Measurements from ENCODE around the gene DRICH1.
A peak's percentile ranks its signal among the peaks of the same experiment; 100 is the strongest.
"Not testable (repeated sequence)": the region's sequence is repeated elsewhere in the genome, so short reads cannot be mapped to it uniquely, and the experiment has no call there.

Gene DRICH1, protein sequence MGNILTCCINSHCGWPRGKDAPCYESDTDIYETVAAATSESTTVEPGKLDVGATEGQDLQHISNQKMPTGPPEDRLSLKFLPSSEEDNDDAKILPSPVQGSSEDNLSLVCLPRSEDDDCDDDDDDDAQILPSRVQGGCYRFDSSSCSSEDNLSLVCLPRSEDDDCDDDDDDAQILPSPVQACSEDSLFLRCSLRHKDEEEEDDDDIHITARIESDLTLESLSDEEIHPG

DNA sequence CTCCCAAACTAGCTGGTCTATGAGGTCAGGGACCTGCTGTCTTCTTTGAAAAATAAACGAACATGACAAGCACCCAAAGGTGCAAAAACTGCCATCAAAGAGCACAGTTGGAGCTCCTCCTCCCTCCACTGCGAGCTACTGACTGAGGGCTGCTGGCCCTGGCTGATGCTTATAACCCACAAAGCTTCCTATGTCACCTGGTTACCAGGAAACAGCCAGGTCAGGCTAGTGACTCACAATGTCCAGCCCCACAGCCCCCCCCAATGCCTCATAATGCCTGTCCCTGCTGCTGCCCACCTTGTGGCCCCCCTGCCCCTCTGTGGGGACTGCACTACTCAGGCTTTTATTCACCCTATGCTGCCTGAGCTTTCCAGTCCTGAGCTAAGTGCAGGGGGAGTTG lies at the start of gene DRICH1:
TSS of gene DRICH1 (minus strand) at position 144 of the 400 bp plus-strand sequence. CDS start 298 bp downstream, outside the sequence.
- no peak for DNase-seq (ENCODE audit: low spot score)

GRCh38 chr22:23681026-23681809 lies 49.1 kb upstream of the DRICH1 start:
- DNase-seq (ENCODE audit: low spot score): no peak

- DNase-seq (ENCODE audit: low spot score): no peak
Measured at GRCh38 chr22:23678133-23678532, 46.0 kb upstream of the DRICH1 start.

GRCh38 chr22:23677701-23677995 lies 45.5 kb upstream of the DRICH1 start:
- no peak for DNase-seq (ENCODE audit: low spot score)

- DNase-seq (ENCODE audit: low spot score): not testable (repeated sequence)
Measured at GRCh38 chr22:23676841-23677700, 45.0 kb upstream of the DRICH1 start.

- DNase-seq (ENCODE audit: low spot score): peak; percentile 89
Measured at GRCh38 chr22:23675502-23676415, 43.6 kb upstream of the DRICH1 start.

GRCh38 chr22:23674886-23675501 lies 42.9 kb upstream of the DRICH1 start:
- DNase-seq (ENCODE audit: low spot score): peak; percentile 21

DNA sequence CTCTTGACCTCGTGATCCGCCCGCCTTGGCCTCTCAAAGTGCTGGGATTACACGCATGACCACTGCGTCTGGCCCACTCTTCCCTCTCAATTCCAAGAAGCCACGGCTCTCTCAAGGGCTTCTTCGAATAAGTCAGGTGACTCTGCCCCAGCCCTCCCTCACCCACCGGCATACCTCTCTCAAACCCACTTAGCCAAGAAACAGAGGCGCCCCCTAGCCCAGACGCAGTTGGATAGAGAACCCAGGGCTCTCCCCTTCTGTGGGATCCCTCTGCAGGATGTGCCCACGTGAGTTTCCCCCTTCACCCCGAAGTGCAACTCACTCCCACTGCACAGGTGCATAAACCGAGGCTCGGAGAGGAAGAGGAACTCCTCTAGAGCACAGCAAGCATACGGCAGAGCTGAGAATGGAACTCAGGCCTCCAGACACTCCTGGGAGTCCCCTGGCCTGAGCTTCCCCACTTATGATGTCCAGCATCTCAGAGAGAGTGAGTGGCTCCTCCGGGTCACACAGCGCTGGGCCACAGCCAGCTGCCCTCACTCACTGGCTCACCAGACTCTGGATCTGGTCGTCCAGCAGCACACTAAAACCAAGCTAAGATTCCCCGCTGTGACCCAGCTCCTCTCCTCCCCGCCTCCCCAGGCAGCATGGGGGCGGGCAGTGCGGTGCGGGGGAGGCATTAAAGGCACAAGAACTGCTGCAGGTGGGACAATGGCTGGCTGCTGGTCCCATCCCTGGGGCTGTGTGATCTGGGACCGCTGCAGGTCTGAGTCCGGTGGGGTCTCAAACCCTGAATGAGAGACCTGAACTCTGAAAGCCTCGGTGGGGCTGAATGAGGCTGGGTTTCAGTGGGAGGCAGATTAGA lies 41.9 kb upstream of the DRICH1 start:
- no peak for DNase-seq (ENCODE audit: low spot score)

GRCh38 chr22:23673050-23673620 lies 41.0 kb upstream of the DRICH1 start:
- no peak for DNase-seq (ENCODE audit: low spot score)

DNA sequence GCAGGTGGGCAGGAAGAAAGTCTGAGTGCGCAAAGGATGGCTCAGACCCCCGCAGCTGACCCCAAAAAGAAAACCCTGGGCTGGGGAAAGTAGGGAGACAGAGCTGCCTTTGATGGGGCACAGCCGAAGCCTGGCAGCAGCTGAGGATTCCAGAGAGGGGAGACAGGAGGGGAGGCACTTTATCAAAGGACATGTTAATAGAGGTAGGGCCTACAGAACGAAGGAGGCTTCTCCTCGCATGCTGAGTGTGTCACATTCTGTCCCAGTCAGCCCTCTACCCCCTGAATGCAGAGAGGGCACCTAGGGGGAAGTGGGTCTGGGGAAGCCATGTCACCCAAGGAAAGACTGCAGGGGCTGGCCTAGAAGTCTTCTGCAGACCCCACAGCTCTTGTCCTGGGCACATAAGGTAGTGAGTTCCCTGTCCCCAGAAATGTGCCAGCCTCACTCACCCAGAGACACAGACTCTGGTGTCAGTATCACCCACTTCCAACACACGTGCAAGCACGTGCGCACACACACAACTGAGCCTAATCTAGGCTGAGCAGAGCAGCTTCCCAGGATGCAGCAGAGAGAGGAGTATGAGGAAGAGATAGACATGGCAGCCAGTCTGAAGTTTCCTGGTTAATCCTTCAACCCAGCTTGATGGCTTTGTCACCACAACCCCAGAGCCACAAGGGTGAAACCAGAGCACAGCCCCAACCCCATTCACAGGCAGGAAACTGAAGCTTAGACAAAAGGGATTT lies 40.4 kb upstream of the DRICH1 start:
- DNase-seq (ENCODE audit: low spot score): peak; percentile 19

DNA sequence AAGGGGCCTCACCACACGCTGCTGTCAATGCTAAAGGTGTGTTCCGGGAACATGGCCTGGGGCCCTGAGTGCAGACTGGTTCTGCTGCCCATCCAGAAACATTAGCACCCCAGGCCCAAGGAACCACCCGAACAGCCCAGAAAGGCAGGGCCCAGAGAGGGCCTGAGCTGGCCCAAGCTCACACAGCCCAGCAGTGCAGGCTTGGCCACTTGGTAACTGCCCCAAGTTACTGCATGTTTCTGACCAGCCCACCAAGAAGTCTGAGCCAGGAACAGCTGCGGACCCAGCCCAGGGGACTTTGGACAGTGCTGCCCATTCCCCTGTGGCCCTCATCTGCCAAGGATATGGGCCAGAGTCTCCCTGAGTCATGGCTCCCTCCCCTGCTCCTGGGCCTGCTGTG lies 39.3 kb upstream of the DRICH1 start:
- not testable (repeated sequence) for DNase-seq (ENCODE audit: low spot score)

- no peak for DNase-seq (ENCODE audit: low spot score)
Measured at GRCh38 chr22:23670378-23671295, 38.5 kb upstream of the DRICH1 start.

- DNase-seq (ENCODE audit: low spot score): not testable (repeated sequence)
Measured at GRCh38 chr22:23660381-23660780, 28.3 kb upstream of the DRICH1 start.

GRCh38 chr22:23657727-23658126 lies 25.6 kb upstream of the DRICH1 start:
- no peak for DNase-seq (ENCODE audit: low spot score)

DNA sequence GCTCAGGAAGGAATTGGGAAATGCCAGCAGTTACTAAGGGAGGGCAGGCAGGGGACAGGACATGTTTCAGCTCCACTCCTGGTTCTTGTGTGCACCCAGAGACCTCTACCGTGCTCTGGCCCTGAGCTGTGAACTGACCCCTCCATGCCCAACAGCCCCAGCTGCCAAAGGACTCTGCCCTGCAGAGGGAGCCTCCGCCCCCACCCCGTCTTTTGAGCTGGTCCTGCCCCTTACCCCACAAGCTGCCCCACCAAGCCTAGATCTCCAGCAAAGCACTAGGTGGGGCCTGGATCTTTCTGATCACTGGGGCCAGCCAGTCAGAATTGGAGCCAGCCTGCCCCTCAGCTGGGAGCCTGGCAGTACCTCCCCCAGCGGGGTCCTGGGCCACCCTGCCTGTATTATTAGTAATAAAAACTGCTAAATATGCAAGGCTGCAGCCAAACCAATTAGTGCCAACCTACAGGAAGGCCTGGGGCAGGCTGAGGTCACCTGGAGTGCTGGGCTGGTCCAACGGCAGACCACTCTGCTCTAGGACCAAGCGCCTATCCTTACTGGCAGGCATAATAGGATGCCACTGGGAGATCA lies 23.9 kb upstream of the DRICH1 start:
- DNase-seq (ENCODE audit: low spot score): no peak

- DNase-seq (ENCODE audit: low spot score): no peak
Measured at GRCh38 chr22:23652711-23653110, 20.6 kb upstream of the DRICH1 start.

- no peak for DNase-seq (ENCODE audit: low spot score)
Measured at GRCh38 chr22:23652286-23652685, 20.2 kb upstream of the DRICH1 start.

- no peak for DNase-seq (ENCODE audit: low spot score)
Measured at GRCh38 chr22:23651676-23652075, 19.6 kb upstream of the DRICH1 start.
